Psoas muscle (tissue), 8 donors: Measurements from ENCODE around the gene MRPL23. TPM values are rescaled to one million over a fixed set of nuclear protein-coding genes. Genes with fewer than 3 reads are reported as not detected.

ENCODE experiments used
- ATAC-seq, 4 donors: fragments of 200-7000 bp; cut with Tn5 transposase; one replicate each; pipeline ENCODE4 v1.9.1; 2020; ENCODE audit warnings: moderate library complexity in 3 of 4, mild to moderate bottlenecking in 2 of 4
- DNase-seq, 2 donors: peaks; one replicate each; pipeline ENCODE4 v3.0.0-alpha.2; 2020
- H3K27ac ChIP-seq: fragments of 200-600 bp; one replicate; pipeline ENCODE4 v1.8.0; 2022
- H3K27me3 ChIP-seq, 3 donors: fragments of 200-600 bp in 1 of 3; one replicate each; pipeline versions ENCODE4 v1.6.1 to v1.8.0; 2013 to 2022; ENCODE audit warnings: low read length in 2 of 3, mild to moderate bottlenecking in 2 of 3, moderate library complexity in 1 of 3; ENCODE audit not compliant: insufficient read depth in 3 of 3
- H3K36me3 ChIP-seq, 2 donors: fragments of 200-600 bp in 1 of 2; one replicate each; pipeline versions ENCODE4 v1.6.1 to v1.8.0; 2013 to 2022; ENCODE audit warnings: low read depth in 1 of 2, mild to moderate bottlenecking in 1 of 2, moderate library complexity in 1 of 2; ENCODE audit not compliant: insufficient read depth in 1 of 2
- H3K4me1 ChIP-seq: fragments of 200-600 bp; one replicate; pipeline ENCODE4 v1.8.0; 2022
- H3K4me3 ChIP-seq: fragments of 200-600 bp; one replicate; pipeline ENCODE4 v1.8.0; 2022; ENCODE audit warnings: mild to moderate bottlenecking
- H3K9me3 ChIP-seq: fragments of 200-600 bp; one replicate; pipeline ENCODE4 v1.8.0; 2022
- CTCF ChIP-seq: fragments of 200-600 bp; IDR thresholded peaks from one replicate; pipeline ENCODE4 v1.8.0; 2022; ENCODE audit warnings: antibody characterized with exemption
- WGBS, 3 donors: extraction: QIAGEN DNeasy Blood & Tissue Kit; methylation state at CpG; one replicate each; pipeline versions ENCODE4 v1.1.6 to v1.1.7; 2013; 5-methylcytosine and 5-hydroxymethylcytosine counted together
- intact Hi-C, 2 donors: fragments of 100-400 bp; cut with DNase I; formaldehyde crosslinking; loops; one replicate each; pipeline versions ENCODE4 v1.11.0 to v1.14.2; 2022
- polyA plus RNA-seq, 3 donors: library from polyadenylated mRNA; stranded (reverse); fragments of 200-250 nt; gene quantifications; one replicate each; pipeline ENCODE4 v1.2.3, GENCODE V29; 2013
- total RNA-seq, 4 donors: library from RNA; stranded (reverse); fragmentation: NEBNext Ultra II Directional in 2 of 4; extraction: Animal tissue kit (Norgen Biotek cat#: 25700) in 2 of 4; gene quantifications; one replicate each; pipeline versions ENCODE4 v1.2.1 to v1.2.4, GENCODE V29; 2021 to 2023
- donor health status: healthy with polysubstance abuse.
- donor health status: DM: no; HTN: no; CAD: no; lungs with moderate emphysema.
- donor health status: Bipolar disorder and iron deficiency.
- donor health status: healthy.
- donor health status: DM: yes; HTN: yes; CAD: no.
- donor health status: DM: no; HTN: no; CAD: no.
- donor health status: DM: no; HTN: no; CAD: no.
- donor health status: DM: yes; HTN: yes; CAD: no.

MRPL23 gene
- total and polyA plus RNA-seq, 7 donors: 46.3 to 163 (median 84.0) TPM

GRCh38 chr11:1983601-1983961 lies 36.4 kb downstream of the MRPL23 start:
- no peak for TF ChIP-seq CTCF
- peak in 1 of 2 donors; percentile 40 for DNase-seq
- intact Hi-C loops: no loop called here
- no peaks in the 10 kb centered on the region for H3K4me1 ChIP-seq
- no peak overlapping the region for H3K27ac ChIP-seq
- H3K4me3 ChIP-seq: no peak overlapping the region
- 55 to 84% methylated on average over 9 to 12 of the region's 12 CpGs; no CpG with 5 or more reads in 1 of the 3 donors for WGBS, 3 donors
- no peaks in the 10 kb centered on the region for H3K36me3 ChIP-seq
- no peaks in the 10 kb centered on the region for H3K27me3 ChIP-seq
- H3K9me3 ChIP-seq: no peaks in the 10 kb centered on the region
- ATAC-seq: no peak

GRCh38 chr11:1987024-1987423 lies 39.9 kb downstream of the MRPL23 start:
- no peaks in the 10 kb centered on the region for H3K27me3 ChIP-seq
- DNase-seq (no peak), ATAC-seq (peak; percentile 20 to 67 (median 42))
- H3K36me3 ChIP-seq: no peaks in the 10 kb centered on the region
- no peaks in the 10 kb centered on the region for H3K4me1 ChIP-seq
- TF ChIP-seq CTCF: no peak
- no peak overlapping the region for H3K27ac ChIP-seq
- no CpG with 5 or more reads among the region's 6 CpGs for WGBS, 3 donors
- H3K9me3 ChIP-seq: no peaks in the 10 kb centered on the region
- no peak overlapping the region for H3K4me3 ChIP-seq
- intact Hi-C loops: no loop called here

- no peak for TF ChIP-seq CTCF
- intact Hi-C loops: no loop called here
- ATAC-seq (no peak), DNase-seq (no peak)
- H3K27ac ChIP-seq: no peak overlapping the region
- H3K4me3 ChIP-seq: no peak overlapping the region
- H3K27me3 ChIP-seq: no peaks in the 10 kb centered on the region
- H3K36me3 ChIP-seq: no peaks in the 10 kb centered on the region
- no peaks in the 10 kb centered on the region for H3K9me3 ChIP-seq
- no CpG with 5 or more reads among the region's 11 CpGs for WGBS, 3 donors
- no peaks in the 10 kb centered on the region for H3K4me1 ChIP-seq
Measured at GRCh38 chr11:1988174-1988573, 41.0 kb downstream of the MRPL23 start.

- ATAC-seq: peak in 3 of 4 donors; percentile 8 to 27 (median 26)
Measured at GRCh38 chr11:1988667-1989317, 41.7 kb downstream of the MRPL23 start.

More at GRCh38 chr11:1988667-1989317, 41.7 kb downstream of the MRPL23 start:
- H3K27me3 ChIP-seq: no peaks in the 10 kb centered on the region
- no peaks in the 10 kb centered on the region for H3K36me3 ChIP-seq
- 68 to 78% (median 75%) methylated on average over 5 to 13 of the region's 24 CpGs for WGBS, 3 donors
- TF ChIP-seq CTCF: no peak
- H3K4me1 ChIP-seq: no peaks in the 10 kb centered on the region
- no peak overlapping the region for H3K27ac ChIP-seq
- peak in 1 of 2 donors; percentile 52 for DNase-seq
- H3K4me3 ChIP-seq: no peak overlapping the region
- intact Hi-C loops: no loop called here
- no peaks in the 10 kb centered on the region for H3K9me3 ChIP-seq
